ENCODE measurements around the gene MPPED2.

Gene MPPED2

DNA sequence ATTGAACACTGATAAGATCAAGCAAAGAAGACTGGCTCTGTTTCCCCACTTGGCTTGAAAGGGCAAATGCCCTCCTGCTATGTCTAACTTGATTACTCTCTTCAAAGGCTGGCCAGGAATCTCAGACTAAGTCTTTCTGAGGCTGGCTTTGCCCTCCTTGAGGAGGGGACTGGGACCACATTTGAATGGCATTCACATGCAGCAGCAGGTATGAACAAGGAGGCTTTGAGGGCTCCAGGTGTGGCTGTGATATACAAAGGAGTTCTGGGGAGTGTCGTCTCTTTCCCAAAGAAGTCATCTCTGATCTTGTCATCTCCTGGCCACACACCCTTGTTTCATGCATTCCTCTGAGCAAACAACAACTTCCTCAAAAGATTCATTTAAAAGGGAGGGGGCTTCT lies 132.4 kb downstream of the MPPED2 start:
- DNase-seq (ENCODE audit: low read depth), result no peak

DNA sequence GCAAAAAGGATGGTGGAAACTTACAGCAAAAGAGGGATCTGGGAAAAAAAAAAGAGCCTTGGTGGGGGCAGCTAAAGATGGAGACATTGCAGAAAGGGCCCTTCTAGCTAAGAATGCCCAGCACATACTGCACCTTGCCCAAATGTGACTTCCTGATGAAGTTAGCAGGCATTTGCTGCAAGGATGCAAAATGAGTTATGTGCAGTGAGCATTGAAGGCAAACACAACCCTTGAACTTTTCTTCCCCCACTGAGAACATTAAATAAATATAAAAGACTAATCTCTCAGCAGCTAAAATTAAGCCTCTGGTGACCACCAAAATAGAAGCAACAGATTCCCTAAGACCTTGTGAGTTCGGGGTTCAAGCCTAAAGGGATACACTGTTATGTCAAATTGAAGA lies 133.3 kb downstream of the MPPED2 start:
- no peak for DNase-seq (ENCODE audit: low read depth)

- DNase-seq (ENCODE audit: low read depth), result no peak
Measured at GRCh38 chr11:30452114-30452513, 134.0 kb downstream of the MPPED2 start.

DNA sequence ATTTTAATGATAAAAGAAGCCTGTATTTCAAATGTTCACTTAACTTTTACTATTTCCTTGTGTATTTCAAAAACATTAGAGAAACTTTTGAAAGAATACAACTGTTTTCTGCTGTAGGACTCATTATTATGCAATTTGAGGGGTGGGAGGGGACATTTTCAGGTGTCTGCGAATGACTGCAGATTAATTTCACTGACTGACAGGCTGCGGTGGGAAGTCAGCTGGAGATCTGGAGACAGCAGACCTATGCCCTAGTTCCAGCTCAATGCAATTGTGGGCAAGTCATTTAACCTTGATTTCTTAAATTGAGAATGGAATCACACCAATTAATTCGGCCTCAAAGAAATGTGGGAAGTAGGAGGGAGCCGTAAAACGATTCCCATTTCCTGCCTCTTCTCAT lies 134.5 kb downstream of the MPPED2 start:
- no peak for DNase-seq (ENCODE audit: low read depth)

DNA sequence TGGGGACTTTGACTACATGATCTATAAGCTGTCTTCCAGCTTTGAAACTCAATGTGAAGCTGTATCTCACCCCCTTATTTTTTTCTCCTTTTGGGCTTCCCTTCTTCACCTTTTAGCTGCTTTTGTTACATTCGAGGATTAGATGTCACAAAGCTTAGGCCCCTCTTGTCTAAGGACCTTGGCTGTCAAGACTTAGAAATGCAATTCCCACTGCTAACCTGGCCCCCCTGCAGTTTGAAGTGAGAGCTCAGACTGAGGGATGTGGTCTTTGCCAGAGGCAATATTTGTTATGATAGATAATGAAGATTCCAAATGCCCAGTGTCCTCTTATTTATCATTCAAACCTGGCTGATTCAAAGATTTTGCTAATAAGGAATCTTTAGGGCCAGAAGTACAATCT lies 135.0 kb downstream of the MPPED2 start:
- no peak for DNase-seq (ENCODE audit: low read depth)

GRCh38 chr11:30447058-30447640 lies 139.0 kb downstream of the MPPED2 start:
- DNase-seq (ENCODE audit: low read depth), result no peak

DNA sequence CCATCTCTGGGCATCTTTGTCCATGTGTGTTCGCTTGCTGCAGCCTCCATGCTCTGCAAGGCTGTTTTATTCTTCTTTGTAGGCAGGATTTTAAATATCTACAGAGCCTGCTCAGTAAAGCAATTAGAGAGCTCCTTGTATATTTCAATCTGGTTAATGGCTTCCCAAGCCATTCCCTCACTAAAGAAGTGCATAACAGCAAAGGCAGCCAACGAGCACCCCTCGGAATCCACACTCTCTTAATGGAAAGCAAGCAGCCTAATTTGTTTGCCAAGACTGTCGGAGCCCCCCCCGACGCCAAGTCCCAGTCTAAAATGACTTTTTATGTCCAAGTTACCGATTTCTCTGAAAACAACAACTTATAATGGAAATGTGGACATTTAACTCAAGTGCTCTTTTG lies 139.6 kb downstream of the MPPED2 start:
- DNase-seq (ENCODE audit: low read depth), result no peak

DNA sequence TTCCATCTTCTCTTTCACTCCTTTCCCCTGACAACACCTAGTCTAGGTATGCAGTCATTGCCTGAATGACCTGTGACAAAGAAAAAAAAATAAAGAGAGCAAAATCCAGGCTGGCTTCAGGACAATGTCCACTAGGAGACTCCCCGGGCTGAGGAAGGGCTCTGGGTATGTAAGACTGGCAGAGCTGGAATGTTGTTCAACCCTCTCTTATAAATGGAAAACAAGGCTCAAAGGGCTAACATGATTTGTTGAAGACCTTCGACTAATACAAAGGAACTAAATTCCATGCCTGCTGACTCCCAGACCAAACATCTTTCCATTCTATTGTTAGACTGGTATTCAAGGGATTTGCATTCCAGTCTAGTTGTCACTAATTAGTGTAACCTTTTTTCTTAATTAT lies 141.1 kb downstream of the MPPED2 start:
- DNase-seq (ENCODE audit: low read depth), result no peak

GRCh38 chr11:30440510-30440909 lies 145.6 kb downstream of the MPPED2 start:
- DNase-seq (ENCODE audit: low read depth), result no peak

DNA sequence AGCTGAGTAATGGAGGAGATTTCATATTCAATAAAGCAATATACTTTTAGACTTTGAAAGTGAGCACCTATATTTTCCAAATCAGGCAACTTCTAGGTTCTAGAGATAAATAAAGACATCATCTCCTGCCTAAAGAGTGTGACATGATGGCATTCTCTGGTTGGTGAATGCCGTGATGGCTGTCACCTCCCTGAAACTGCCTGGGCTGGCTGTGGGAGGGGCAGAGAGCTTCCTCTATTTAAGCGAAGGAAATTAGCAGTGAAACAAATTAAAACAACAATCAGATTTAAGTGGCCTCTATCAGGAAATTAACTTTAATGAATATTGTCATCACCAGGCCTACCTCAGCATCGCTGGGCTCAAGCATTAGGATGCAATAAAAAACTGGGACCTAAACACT lies 149.4 kb downstream of the MPPED2 start:
- DNase-seq (ENCODE audit: low read depth), result no peak

GRCh38 chr11:30435488-30435887 lies 150.7 kb downstream of the MPPED2 start:
- DNase-seq (ENCODE audit: low read depth), result no peak

GRCh38 chr11:30434901-30435300 lies 151.3 kb downstream of the MPPED2 start:
- no peak for DNase-seq (ENCODE audit: low read depth)

GRCh38 chr11:30433831-30434230 lies 152.3 kb downstream of the MPPED2 start:
- no peak for DNase-seq (ENCODE audit: low read depth)

DNA sequence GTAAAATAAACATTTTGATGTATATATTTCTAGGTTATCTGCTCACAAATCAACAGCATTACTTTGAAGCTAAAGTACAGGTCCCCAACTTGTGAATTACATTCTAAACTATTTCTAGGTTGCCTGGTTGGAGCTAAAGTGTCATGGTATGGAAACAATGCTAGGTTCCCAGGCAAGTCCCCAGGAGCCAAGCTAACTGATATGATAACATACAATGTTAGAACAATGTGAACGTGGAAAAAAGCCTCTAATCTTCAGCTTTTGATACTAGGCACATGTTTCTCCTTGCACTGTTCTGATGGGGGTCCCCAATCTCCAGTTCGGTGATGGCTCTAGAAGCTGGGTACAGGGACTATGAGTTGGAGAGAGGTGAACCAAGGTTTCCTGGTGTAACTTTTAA lies 153.4 kb downstream of the MPPED2 start:
- no peak for DNase-seq (ENCODE audit: low read depth)

DNA sequence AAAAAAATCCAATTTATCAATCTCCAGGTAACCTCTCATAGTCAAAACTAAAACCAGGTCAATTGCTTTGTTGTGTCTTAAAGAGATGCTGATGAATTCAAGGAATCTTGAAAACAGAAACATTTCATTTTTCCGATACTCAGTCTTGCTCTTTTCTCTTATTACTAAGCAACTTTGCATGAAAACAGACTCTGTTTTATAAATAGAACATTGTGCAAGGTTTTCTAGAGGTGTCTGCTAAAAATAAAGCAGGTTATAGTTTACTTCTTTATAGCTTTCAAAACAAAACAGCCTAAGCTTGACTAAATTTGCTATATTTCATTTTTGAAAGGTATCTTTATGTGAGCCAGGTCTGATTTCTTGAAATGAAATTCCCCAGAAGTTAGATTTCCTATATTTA lies 154.0 kb downstream of the MPPED2 start:
- DNase-seq (ENCODE audit: low read depth), result no peak

DNA sequence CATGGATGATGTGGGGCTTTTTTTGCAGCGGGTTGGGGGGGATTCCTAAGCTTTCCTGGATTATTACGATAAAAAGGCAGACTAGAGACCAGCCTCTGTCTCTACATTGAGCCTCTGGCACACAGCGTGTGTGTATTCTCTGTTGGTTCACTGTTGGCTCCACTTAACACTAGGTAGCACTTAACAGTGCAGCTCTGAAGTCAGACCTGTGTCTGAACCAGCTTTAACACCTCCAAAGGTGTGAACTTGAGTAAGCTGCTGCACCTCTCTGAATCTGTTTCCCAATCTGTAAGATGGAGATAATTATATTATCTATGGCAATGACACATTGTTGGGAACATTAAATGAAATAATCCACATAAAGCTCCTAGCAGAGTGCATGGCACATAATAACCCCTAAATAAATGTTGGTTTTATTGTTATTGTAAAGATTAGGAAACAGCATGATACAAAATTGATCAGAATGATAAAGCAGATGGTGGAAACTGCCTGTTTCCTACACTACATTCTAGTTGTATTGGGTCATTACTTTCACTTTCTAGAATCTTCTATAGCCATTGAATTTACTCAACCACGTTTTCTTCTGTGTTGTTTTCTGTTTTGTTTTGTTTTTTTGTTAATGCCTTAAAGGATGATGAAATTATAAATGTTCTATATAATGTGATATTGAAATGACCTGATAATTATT lies 154.9 kb downstream of the MPPED2 start:
- no peak for DNase-seq (ENCODE audit: low read depth)

DNA sequence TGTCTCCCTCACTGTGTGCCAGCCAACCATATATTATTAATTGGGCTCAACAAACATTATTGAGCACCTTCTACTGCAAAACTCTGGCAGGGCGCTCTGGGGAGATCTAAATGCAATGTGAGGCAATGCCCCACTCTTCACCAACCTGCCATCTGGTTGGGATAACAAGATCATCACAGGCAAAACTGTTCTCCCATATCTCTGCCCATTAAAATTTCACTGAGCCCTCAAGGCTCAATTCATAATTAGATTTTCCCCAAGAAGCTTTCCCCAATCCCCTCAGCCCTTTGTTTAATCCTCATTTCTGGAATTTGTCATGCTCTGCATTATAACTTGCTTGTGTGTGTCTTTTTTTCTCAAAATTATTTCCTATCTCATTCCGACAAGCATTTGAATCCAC lies 156.6 kb downstream of the MPPED2 start:
- no peak for DNase-seq (ENCODE audit: low read depth)

GRCh38 chr11:30426781-30427180 lies 159.4 kb downstream of the MPPED2 start:
- no peak for DNase-seq (ENCODE audit: low read depth)

DNA sequence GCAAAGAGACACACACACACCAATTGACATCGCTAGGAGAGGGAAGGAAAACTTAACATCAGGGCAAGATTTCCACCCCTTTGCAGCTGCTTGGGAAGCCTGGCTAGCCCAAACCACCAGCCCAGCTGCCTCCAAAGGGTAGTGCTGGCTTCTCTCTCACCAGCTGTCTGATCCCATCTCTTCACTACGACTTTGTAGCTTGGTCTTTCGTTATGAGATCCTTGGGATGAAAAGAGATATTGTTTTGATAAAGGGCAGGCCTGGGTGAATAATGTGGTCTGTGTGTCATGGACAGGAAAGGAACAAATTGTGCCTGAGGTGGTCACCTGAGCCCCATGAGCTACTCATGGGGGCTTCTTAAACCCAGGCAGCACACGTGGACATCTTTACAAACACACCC lies 161.3 kb downstream of the MPPED2 start:
- no peak for DNase-seq (ENCODE audit: low read depth)

DNA sequence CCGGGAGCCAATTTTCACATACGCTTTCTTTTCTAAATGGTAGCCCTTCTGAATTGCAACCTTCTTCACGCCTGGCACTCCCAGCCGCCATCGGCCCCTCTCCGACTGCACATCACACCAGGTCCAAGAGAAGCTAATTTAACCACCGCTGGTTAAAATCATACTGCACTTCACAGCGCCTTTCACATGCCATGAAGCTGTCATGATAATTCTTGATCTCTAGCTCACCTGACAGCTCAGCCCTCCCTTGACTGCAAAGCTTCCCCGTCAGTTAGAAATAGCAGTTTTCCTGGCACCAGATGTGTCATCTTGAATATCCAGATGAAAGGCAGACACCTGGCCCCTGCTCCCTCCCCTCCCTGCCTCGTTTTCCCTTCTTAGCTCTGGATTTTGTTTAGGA lies 161.8 kb downstream of the MPPED2 start:
- no peak for DNase-seq (ENCODE audit: low read depth)

GRCh38 chr11:30423886-30424285 lies 162.3 kb downstream of the MPPED2 start:
- no peak for DNase-seq (ENCODE audit: low read depth)

- DNase-seq (ENCODE audit: low read depth), result no peak
Measured at GRCh38 chr11:30423279-30423648, 162.9 kb downstream of the MPPED2 start.

DNA sequence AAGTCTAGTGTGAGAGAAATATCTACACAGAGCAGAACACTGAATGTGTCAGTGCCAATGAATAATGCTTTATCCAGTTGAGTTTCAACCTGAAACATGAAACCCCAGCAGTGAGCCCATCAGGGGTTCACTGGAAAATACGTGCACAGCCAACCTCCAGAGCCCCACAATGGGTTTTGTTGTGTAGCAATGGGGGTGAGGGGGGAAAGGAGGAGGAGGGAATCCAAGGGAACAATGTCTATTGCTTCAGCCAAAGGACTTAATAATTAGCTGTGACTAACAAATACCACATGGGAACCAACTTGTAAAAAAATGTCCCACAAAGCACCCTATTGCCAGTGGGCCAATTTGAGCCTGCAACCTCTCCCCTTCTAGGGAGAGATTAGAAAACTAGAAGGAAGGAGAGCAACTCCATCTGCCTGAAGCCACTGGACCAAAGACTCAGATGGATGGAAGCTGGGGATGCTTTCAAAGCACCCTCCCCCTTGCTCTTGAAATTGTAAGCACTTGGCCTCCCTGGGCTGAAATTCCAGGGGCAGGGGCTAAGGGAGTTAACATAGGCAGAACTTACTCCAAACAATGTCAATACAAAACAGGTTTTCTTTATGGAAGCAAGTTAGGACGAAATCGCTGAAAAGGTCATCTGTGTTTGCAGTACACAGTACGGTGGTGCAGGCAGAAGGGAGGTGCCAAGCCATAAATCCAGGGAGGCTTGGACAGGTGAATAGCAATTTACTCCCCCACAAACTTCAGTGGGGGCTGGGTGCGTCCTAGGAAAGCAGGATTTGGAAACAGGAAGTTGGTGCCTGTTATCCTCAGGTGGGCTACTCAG lies 163.5 kb downstream of the MPPED2 start:
- no peak for DNase-seq (ENCODE audit: low read depth)

Data from stimulated activated CD8-positive, alpha-beta memory T cell treated with anti-CD3 and anti-CD28 coated beads, Interleukin-15, amount 100 ng/mL, for 24 hours (primary cell).